Measurements from ENCODE around the gene NOXA1.
"Not testable (repeated sequence)": the region's sequence is repeated elsewhere in the genome, so short reads cannot be mapped to it uniquely, and the experiment has no call there.

Gene NOXA1

DNA sequence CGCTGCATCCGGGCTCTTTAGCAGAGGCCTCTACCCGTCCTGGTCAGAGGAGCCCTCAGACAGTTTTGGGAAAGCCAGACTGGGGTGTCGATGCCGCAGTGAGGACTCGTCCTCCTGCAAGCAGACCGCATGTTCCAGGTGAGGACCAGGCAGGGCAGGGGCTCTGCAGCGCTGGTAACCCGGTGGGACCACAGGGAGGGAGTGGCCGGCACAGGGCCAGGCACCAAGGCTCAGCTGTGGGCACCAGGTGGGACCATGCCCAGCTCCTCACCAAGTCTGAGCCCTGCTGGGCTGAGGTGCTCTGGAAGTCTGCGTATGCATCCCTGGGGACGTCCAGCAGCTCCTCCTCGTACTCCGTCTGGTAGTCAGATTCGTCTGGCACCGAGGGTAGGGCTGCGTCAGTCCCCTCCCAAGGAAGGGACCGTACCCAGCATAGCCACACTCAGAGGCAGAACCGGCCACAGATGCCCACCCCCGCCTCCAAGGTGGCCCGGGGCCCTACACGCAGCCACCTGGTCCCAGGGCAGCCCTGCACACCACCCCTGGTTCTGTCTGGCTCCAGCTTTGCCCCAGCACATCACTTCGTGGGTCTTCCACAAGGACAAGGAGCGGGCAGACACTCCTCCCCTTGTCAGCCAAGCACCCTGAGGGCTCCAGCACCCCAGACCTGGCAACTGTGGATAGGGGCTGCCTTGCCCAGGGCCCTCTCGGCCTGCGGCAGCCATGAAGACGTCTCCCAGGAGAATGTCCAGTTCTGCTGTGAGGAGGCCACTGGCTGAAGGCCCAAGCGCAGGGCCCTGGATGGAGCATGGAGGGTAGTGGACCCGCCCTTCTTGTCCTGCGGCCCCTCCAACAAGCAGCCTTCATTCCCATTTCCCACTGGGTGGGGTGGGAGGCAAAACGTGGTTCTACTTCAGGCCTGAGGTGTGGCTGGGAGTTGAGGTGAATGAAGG is 37.4 kb downstream of the NOXA1 start:
- Mint-ChIP-seq H3K4me3 (peak overlapping the region; percentile 36), H3K4me1 (ENCODE audit: low read depth) (peaks cover 12% of the 10 kb centered on the region), H3K27me3 (ENCODE audit: low read depth) (no peaks in the 10 kb centered on the region), H3K9me3 (no peaks in the 10 kb centered on the region), H3K27ac (peak overlapping the region; percentile 77), H3K36me3 (ENCODE audit: low read depth) (peaks cover 7% of the 10 kb centered on the region)
- DNase-seq (ENCODE audit: low spot score): no peak

DNA sequence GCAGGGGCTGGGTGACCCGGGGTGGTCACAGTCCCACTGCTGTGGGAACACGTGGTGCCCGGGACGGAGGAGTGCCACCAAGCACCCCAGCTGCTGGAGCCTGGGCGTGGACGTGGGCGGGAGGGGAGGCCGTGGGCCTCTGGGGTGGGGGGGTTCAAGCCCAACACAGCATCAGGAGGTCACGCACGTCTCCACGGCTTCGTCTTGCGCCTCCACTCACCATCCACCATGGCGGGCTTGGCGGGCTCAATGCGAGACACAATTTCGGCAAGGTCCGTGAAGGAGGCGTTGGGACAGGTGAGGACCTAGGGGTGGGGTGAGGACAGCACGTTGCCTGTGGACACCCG is 38.1 kb downstream of the NOXA1 start:
- H3K4me1 Mint-ChIP-seq (ENCODE audit: low read depth): peaks cover 10% of the 10 kb centered on the region
- DNase-seq (ENCODE audit: low spot score): no peak
- peak overlapping the region; percentile 36 for H3K4me3 Mint-ChIP-seq
- H3K27ac Mint-ChIP-seq: peak overlapping the region; percentile 77
- H3K27me3 Mint-ChIP-seq (ENCODE audit: low read depth): no peaks in the 10 kb centered on the region
- no peaks in the 10 kb centered on the region for H3K9me3 Mint-ChIP-seq
- H3K36me3 Mint-ChIP-seq (ENCODE audit: low read depth): peaks cover 3% of the 10 kb centered on the region

DNA sequence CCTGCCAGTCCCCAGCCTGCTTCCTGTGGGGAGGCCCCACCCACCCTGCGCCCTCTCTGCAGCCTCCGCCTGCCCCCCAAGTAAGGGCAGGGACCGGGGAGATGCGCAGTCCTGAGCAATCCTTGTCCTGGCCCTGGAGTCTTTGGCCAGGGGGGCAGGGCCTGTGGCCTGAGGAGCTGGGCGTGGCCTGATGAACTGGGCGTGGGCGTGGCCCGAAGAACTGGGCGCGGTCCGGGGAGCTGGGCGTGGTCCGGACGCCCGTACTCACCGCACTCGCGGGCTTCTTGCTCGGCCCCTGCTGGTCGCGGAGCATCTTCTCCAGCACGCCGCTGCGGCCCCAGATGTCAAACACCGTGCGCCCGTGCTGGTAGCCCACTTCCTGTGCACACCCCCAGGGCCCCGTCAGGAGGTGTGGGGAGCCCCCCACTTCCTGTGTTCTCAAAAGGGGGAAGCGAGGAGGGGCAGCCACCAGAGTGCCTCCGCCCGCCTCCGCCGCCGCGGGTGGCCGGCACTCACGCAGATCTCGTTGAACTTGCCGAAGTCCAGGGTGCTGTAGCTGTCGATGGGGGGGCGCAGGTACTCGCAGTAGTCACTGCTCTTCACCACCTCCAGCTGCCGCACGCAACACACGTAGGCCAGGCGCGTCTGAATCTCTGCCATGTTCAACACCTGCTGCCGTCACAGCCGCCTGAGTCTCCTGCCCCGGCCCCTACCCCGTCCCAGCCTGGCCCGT is 38.6 kb downstream of the NOXA1 start:
- no peaks in the 10 kb centered on the region for H3K9me3 Mint-ChIP-seq

DNA sequence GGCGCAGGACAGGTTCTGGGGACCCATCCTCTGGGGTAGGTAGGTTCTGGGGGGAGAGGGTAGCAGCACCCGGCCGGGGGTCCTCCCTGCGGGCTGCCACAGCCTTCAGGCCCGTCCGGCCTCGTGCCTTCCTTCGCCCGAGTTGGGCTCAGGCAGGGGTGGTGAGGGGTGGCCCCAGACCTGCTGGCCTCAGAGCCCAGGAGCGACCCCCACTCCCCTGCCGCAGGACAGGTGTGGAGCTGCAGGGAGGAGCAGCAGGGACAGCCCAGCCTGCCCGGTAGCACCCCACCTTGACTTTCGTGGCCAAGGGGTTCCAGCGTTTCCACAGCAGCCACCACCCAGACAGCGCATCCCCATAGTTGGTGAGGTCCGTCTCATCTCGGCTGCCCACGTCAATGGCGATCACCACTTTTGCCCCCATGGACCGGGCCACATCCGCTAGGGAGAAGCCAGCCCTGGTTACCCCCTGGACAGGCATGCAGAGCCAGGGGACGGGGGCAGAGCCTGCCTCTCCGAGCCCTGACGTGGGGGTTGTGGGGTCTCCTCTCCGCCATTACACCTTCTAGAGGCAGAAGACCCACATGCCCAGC is 39.3 kb downstream of the NOXA1 start:
- no peak for DNase-seq (ENCODE audit: low spot score)
- Mint-ChIP-seq H3K27ac (peak overlapping the region; percentile 88), H3K4me1 (ENCODE audit: low read depth) (peaks cover 7% of the 10 kb centered on the region), H3K27me3 (ENCODE audit: low read depth) (peaks cover 2% of the 10 kb centered on the region), H3K4me3 (peak overlapping the region; percentile 76), H3K9me3 (no peaks in the 10 kb centered on the region), H3K36me3 (ENCODE audit: low read depth) (no peaks in the 10 kb centered on the region)

More for the DNA sequence above, 38.6 kb downstream of the NOXA1 start:
- DNase-seq (ENCODE audit: low spot score): peak; percentile 85
- Mint-ChIP-seq H3K27ac (peak overlapping the region; percentile 88), H3K27me3 (ENCODE audit: low read depth) (no peaks in the 10 kb centered on the region), H3K36me3 (ENCODE audit: low read depth) (peaks cover 2% of the 10 kb centered on the region), H3K4me3 (peak overlapping the region; percentile 76), H3K4me1 (ENCODE audit: low read depth) (peaks cover 7% of the 10 kb centered on the region)

DNA sequence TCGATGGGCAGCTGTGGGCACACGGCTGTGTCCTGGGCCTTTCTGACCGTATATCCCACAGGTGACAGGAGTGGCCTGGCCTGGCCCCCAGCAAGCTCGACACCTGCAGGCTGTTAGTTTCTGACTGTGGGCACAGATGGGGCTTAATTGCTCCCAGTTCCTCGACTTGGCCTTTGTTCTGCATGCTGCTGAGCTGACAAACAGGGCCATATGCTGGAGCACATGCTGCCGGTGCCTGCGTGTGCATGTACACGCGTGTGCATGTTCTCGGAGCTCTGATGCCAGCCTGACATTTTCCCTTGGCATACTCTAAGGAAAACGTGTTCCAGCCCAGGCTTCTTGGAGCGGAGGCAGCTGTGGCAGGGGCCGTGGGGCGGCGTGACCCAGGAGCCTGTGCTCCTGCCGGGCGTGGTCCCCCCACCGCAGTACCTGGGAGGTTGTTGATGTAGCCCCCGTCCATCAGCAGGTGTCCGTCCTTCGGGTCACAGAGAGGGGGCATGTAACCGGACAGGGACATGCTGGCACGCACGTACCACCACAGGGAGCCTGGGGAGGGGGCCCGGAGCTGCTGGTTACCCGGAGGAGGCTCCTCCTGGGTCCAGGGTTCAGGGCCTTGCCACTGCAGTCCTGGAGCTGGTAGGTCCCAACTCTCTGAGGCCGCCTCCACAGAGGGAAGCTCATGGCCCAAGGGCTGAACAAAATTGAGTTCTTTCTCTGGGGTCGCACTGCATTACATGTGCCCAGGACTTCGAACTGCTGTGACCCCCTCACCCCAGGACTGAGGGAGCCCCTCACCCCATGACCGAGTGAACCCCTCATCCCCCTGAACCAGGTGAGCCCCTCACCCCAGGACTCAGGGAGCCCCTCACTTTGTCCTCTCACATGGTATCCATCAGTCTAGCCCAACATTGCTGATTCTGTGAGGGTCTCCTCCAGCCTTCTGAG is 40.1 kb downstream of the NOXA1 start:
- Mint-ChIP-seq H3K27ac (peak overlapping the region; percentile 65), H3K4me3 (peak overlapping the region; percentile 48), H3K9me3 (no peaks in the 10 kb centered on the region), H3K27me3 (ENCODE audit: low read depth) (peaks cover 2% of the 10 kb centered on the region), H3K4me1 (ENCODE audit: low read depth) (peaks cover 7% of the 10 kb centered on the region), H3K36me3 (ENCODE audit: low read depth) (no peaks in the 10 kb centered on the region)
- DNase-seq (ENCODE audit: low spot score): no peak

DNA sequence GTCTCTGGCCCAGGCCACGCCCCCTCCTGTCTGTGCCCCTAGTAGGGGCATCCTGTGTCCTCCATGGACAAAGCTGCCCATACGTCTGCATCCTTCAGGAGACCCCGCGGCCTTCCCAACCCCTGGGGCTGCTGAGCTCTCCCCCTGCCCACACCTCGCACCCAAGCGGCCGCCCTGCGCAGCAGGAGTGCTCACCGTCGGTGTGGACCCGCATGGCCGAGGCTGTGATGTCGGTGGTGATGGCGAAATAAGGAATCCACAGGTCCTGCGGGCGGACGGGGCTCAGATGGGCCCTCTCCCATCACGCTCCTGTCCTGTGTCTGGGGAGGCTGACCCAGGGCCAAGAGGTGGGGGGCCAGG is 40.7 kb downstream of the NOXA1 start:
- no peak overlapping the region for H3K27ac Mint-ChIP-seq
- H3K27me3 Mint-ChIP-seq (ENCODE audit: low read depth): peaks cover 3% of the 10 kb centered on the region
- no peak for DNase-seq (ENCODE audit: low spot score)
- no peaks in the 10 kb centered on the region for H3K36me3 Mint-ChIP-seq (ENCODE audit: low read depth)
- H3K4me3 Mint-ChIP-seq: no peak overlapping the region
- peaks cover 7% of the 10 kb centered on the region for H3K4me1 Mint-ChIP-seq (ENCODE audit: low read depth)
- no peaks in the 10 kb centered on the region for H3K9me3 Mint-ChIP-seq

DNA sequence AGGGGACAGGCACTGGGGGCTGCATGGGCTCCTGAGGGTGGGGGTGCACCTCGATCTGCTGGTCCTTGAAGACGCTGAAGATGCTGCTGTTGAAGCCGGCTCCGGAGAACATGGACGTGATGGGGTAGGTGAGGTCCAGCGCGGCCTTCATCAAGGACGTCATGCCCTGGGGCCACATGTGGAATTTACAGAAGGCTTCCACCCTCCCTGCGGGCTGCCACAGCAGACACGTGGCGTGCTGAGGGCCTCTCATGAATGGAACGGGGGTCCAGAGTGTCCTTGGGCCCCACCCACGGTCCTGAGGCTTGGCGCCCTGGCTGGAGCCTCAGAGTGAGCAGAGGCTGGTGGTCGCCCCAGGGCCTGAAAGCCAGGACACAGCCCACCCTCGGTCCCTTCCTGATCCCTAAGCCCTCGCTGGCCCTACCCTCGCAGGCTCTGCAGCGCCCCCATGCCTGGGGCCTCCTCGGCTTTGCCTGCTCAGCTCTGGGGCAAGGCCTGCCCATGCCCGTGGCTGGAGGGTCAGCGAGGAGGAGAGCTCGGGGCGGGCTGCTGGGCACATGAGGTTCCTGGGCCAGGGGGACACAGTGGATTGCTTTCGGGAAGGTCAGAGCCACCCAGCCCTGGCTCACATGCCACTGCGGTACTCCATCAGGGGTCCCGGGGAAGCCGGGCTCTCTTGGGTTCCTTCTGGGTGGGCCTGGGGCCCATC is 41.3 kb downstream of the NOXA1 start:
- Mint-ChIP-seq H3K27me3 (ENCODE audit: low read depth) (peaks cover 9% of the 10 kb centered on the region), H3K4me1 (ENCODE audit: low read depth) (peaks cover 9% of the 10 kb centered on the region), H3K27ac (no peak overlapping the region), H3K9me3 (no peaks in the 10 kb centered on the region), H3K4me3 (no peak overlapping the region), H3K36me3 (ENCODE audit: low read depth) (no peaks in the 10 kb centered on the region)
- no peak for DNase-seq (ENCODE audit: low spot score)

DNA sequence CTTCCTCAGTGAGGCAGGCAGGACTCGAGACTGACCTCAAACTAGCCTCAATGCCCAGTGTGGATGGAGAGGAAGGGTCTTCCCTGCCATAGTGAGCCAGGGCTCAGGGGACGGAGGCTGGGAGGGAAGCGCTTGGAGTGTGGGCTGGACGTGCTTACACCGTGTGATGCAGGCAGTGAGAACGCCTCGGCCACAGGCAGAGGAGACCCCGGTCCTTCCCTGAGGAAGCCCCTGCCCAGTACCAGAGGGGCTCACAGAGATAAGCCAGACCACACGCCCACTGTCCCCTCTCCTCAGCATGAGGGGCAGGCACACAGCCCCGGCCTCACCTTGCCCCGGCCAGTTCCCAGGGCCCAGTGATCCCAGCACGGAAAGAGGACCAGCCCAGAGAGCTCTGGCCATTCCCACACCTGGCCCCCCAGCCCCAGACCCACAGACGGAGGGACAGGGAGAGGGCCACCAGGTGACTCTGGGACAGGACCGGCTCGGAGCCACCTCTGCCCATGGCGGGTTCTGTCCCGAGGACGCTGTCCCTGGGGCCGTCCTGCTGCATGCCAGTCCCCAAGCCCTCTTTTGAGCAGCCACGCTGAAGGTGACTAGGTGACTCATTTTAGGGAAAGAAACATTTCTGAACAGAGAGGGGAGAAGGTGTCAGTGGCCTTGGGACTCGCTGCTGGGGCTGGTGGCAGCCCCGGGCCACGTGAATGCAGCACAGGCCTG is 42.0 kb downstream of the NOXA1 start:
- no peak overlapping the region for H3K27ac Mint-ChIP-seq
- H3K4me3 Mint-ChIP-seq: no peak overlapping the region
- H3K4me1 Mint-ChIP-seq (ENCODE audit: low read depth): peaks cover 7% of the 10 kb centered on the region
- H3K9me3 Mint-ChIP-seq: no peaks in the 10 kb centered on the region
- H3K36me3 Mint-ChIP-seq (ENCODE audit: low read depth): no peaks in the 10 kb centered on the region
- no peak for DNase-seq (ENCODE audit: low spot score)
- peaks cover 10% of the 10 kb centered on the region for H3K27me3 Mint-ChIP-seq (ENCODE audit: low read depth)

DNA sequence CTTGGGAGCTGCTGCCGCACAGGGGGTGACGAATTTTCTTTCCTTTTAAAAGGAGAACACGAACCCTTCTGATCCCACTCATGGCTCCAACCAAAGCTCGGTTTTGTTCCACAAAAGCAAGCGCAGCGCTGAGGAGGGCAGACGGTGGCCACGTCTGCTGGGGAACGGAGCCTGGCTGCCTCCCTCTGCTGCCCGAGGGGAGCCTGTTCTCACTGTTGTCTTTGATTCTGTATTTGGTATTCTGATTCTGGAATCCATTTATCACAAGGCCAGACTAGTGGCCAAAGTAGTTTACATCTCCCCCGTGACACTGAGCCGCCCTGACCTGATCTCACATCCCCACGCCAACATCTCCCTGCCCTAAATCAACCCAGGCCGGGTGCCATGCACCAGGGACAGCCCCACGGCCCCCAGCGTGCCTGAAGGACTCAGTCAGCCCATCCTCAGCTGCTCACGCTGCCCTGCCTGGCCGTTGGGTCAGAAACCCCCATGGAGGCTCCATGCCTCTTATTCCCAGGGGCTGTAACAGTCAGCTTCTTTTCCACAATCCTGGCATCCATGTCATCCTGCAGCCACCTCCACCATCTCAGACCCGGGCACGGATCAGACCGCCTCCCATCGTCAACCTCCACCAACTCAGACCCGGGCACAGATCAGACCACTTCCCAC is 42.7 kb downstream of the NOXA1 start:
- DNase-seq (ENCODE audit: low spot score): no peak
- Mint-ChIP-seq H3K4me1 (ENCODE audit: low read depth) (peaks cover 11% of the 10 kb centered on the region), H3K4me3 (no peak overlapping the region), H3K27me3 (ENCODE audit: low read depth) (peaks cover 14% of the 10 kb centered on the region), H3K27ac (no peak overlapping the region), H3K9me3 (no peaks in the 10 kb centered on the region), H3K36me3 (ENCODE audit: low read depth) (no peaks in the 10 kb centered on the region)

DNA sequence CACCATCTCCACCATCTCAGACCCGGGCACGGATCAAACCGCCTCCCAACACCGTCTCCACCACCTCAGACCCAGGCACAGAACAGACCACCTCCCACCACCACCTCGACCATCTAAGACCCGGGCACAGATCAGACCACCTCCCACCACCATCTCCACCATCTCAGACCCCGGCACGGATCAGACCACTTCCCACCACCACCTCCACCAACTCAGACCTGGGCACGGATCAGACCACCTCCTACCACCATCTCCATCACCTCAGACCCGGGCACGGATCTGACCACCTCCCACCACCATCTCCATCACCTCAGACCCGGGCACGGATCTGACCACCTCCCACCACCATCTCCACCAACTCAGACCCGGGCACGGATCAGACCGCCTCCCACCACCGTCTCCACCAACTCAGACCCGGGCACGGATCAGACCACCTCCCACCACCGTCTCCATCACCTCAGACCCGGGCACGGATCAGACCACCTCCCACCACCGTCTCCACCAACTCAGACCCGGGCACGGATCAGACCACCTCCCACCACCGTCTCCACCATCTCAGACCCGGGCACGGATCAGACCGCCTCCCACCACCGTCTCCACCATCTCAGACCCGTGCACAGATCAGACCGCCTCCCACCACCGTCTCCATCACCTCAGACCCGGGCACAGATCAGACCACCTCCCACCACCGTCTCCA is 43.3 kb downstream of the NOXA1 start:
- not testable (repeated sequence) for H3K27ac Mint-ChIP-seq; H3K36me3 Mint-ChIP-seq (ENCODE audit: low read depth); H3K9me3 Mint-ChIP-seq; DNase-seq (ENCODE audit: low spot score); H3K4me1 Mint-ChIP-seq (ENCODE audit: low read depth); H3K4me3 Mint-ChIP-seq
- H3K27me3 Mint-ChIP-seq (ENCODE audit: low read depth): peaks cover 15% of the 10 kb centered on the region

DNA sequence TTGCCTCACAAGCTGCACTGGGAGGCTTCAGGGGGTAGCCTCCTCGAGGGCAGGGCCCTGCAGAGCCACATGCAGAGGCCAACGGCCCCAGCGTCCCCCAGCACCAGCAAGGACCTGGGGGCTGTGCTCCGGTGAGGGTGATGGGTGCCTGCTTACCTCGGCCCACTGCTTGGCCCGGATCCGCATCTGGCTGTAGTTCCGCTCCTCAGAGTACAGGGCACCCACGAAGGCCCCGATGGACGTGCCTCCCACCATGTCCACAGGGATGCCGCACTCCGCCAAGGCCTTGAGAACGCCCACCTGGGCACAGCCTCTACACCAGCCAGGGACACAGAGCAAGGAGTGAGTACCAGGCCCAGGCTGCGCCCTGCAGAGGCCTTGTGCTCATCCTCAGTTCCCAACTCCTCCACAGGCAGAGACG is 44.0 kb downstream of the NOXA1 start:
- peaks cover 8% of the 10 kb centered on the region for H3K4me1 Mint-ChIP-seq (ENCODE audit: low read depth)

DNA sequence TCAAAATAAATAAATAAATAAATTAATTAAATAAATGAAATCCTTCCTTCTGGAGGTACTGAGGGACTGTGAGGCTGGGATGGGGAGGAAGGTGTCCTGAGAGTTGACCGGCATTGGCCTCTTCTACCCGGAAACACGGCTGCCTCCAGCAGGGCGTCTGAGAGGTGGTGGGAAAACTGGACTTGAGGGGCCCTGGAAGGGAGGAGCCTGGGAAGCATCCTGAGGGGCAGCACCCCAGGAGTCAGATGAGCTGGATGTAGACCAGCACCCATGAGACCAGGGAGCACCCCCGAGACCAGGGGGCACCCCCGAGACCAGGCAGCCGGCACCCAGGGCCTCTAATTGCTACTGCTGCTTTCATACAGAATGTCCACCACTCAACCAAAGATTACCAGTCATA is 44.7 kb downstream of the NOXA1 start:
- no peak for DNase-seq (ENCODE audit: low spot score)
- peaks cover under 1% of the 10 kb centered on the region for H3K36me3 Mint-ChIP-seq (ENCODE audit: low read depth)
- H3K4me1 Mint-ChIP-seq (ENCODE audit: low read depth): peaks cover 8% of the 10 kb centered on the region
- H3K27me3 Mint-ChIP-seq (ENCODE audit: low read depth): peaks cover 15% of the 10 kb centered on the region
- no peak overlapping the region for H3K27ac Mint-ChIP-seq
- H3K9me3 Mint-ChIP-seq: peaks cover 6% of the 10 kb centered on the region
- no peak overlapping the region for H3K4me3 Mint-ChIP-seq

More for the DNA sequence above, 44.0 kb downstream of the NOXA1 start:
- H3K36me3 Mint-ChIP-seq (ENCODE audit: low read depth): no peaks in the 10 kb centered on the region
- peaks cover 15% of the 10 kb centered on the region for H3K27me3 Mint-ChIP-seq (ENCODE audit: low read depth)
- DNase-seq (ENCODE audit: low spot score): no peak
- H3K9me3 Mint-ChIP-seq: peaks cover 4% of the 10 kb centered on the region
- H3K4me3 Mint-ChIP-seq: no peak overlapping the region
- no peak overlapping the region for H3K27ac Mint-ChIP-seq

Data from T-helper 2 cell treated with Interferon-gamma antibody and Interleukin-4, amounts not matched to agents 5 μg/mL and 100 μg/mL, for 36 hours (primary cell).